K562 (cell line): ENCODE results near the gene ZSWIM4. TPM values are rescaled to one million over a fixed set of nuclear protein-coding genes. Genes with fewer than 3 reads are reported as not detected.

ENCODE experiments used
- BRCA1 ChIP-seq, 2 experiments: fragments of 450-650 bp in 1 of 2; sonication (generic) in 1 of 2; formaldehyde crosslinking in 1 of 2; IDR thresholded peaks; 2 replicates each; pipeline versions ENCODE4 v1.5.0 to v1.6.1; 2017 to 2020; ENCODE audit warnings: mild to moderate bottlenecking in 1 of 2, missing genetic modification reagents in 1 of 2
- CBFA2T2 ChIP-seq: fragments of 450-650 bp; conservative IDR thresholded peaks from 2 replicates; pipeline ENCODE4 v1.6.1; 2017; ENCODE audit warnings: mild to moderate bottlenecking
- ESRRB ChIP-seq: fragments of 250-450 bp; sonication (Bioruptor Pico); IDR thresholded peaks from 2 replicates; pipeline ENCODE4 v1.5.0; 2020; ENCODE audit warnings: mild to moderate bottlenecking, moderate library complexity, borderline replicate concordance
- ETS2 ChIP-seq: IDR thresholded peaks from 2 replicates; pipeline ENCODE4 v1.6.1; 2016; ENCODE audit warnings: borderline replicate concordance, missing genetic modification characterization, mild to moderate bottlenecking, moderate library complexity, missing compliant biosample characterization; ENCODE audit not compliant: poor library complexity, severe bottlenecking
- MECOM ChIP-seq: fragments of 250-450 bp; sonication (Bioruptor Pico); IDR thresholded peaks from 2 replicates; pipeline ENCODE4 v1.8.0; 2022; ENCODE audit warnings: inconsistent platforms
- SMARCC2 ChIP-seq: fragments of 450-650 bp; IDR thresholded peaks from 2 replicates; pipeline ENCODE4 v1.6.1; 2017; ENCODE audit warnings: antibody characterized with exemption, moderate library complexity, mild to moderate bottlenecking, low read depth
- TRIM24 ChIP-seq, 2 experiments: fragments of 450-650 bp; IDR thresholded peaks; 2 replicates each; pipeline ENCODE4 v1.6.1; 2016
- ZBTB7A ChIP-seq: IDR thresholded peaks from 2 replicates; pipeline ENCODE4 v1.6.1; 2011; ENCODE audit warnings: low read depth, mild to moderate bottlenecking, low read length, moderate library complexity, borderline replicate concordance; ENCODE audit not compliant: control insufficient read depth
- ZC3H4 ChIP-seq: sonication (generic); formaldehyde crosslinking; IDR thresholded peaks from 2 replicates; pipeline ENCODE4 v1.9.0; 2021; ENCODE audit warnings: missing genetic modification reagents, borderline replicate concordance
- ZNF445 ChIP-seq: fragments of 250-450 bp; sonication (Bioruptor Pico); IDR thresholded peaks from 2 replicates; pipeline ENCODE4 v1.4.0; 2020; ENCODE audit warnings: low read depth, mild to moderate bottlenecking, moderate library complexity
- ZNF644 ChIP-seq: fragments of 200-800 bp; sonication (Bioruptor generic); IDR thresholded peaks from 2 replicates; pipeline ENCODE4 v1.6.1; 2016; ENCODE audit warnings: low read depth, missing genetic modification characterization, missing compliant biosample characterization
- ZNF696 ChIP-seq: fragments of 250-450 bp; sonication (Bioruptor Pico); conservative IDR thresholded peaks from 2 replicates; pipeline ENCODE4 v1.4.0; 2020; ENCODE audit warnings: mild to moderate bottlenecking, moderate library complexity
- polyA plus RNA-seq, 8 experiments: library from polyadenylated mRNA; depleted of rRNA in 4 of 8; stranded (reverse) in 5 of 8; unstranded in 3 of 8; fragments of >200 nt; fragmentation: Nextera tagmentation in 2 of 8; fragmentation: Illumina TruSeq in 1 of 8; extraction: Ambion mirVana in 2 of 8; extraction: Trizol in 1 of 8; gene quantifications; 2 replicates each; pipeline versions ENCODE4 v1.2.1 to v1.2.3, GENCODE V29; 2011 to 2014; ENCODE audit warnings: inconsistent platforms in 1 of 8, missing spikeins in 1 of 8
- total RNA-seq, 7 experiments: library from RNA; depleted of rRNA in 6 of 7; stranded (reverse); fragments of >200 nt in 6 of 7; fragmentation: Illumina TruSeq in 2 of 7; extraction: Trizol in 2 of 7; gene quantifications; 2 replicates each; pipeline versions ENCODE4 v1.2.1 to v1.2.3, GENCODE V29; 2011 to 2021; ENCODE audit warnings: low replicate concordance in 1 of 7
- TF ChIP-seq, protein P1 (sequence below), 2 experiments: IDR thresholded peaks in 1 of 2; conservative IDR thresholded peaks in 1 of 2; 2 replicates each; pipeline ENCODE4 v1.6.1; 2016; ENCODE audit warnings: low read depth in 2 of 2, mild to moderate bottlenecking in 1 of 2, missing compliant biosample characterization in 1 of 2, missing genetic modification characterization in 1 of 2, moderate library complexity in 1 of 2
- TF ChIP-seq, protein P2 (sequence below): fragments of 250-450 bp; sonication (Bioruptor Pico); IDR thresholded peaks from 2 replicates; pipeline ENCODE4 v1.5.0; 2020; ENCODE audit warnings: mild to moderate bottlenecking, borderline replicate concordance
- TF ChIP-seq, protein P3 (sequence below): sonication (generic); formaldehyde crosslinking; IDR thresholded peaks from 2 replicates; pipeline ENCODE4 v1.8.0; 2022; ENCODE audit warnings: mild to moderate bottlenecking, missing genetic modification reagents
- TF ChIP-seq, protein P4 (sequence below): sonication (generic); formaldehyde crosslinking; IDR thresholded peaks from 2 replicates; pipeline ENCODE4 v1.9.0; 2022; ENCODE audit warnings: mild to moderate bottlenecking, missing genetic modification reagents

Gene ZSWIM4
- total and polyA plus RNA-seq, 9 of the 15 experiments (the other 6 are each of a cell fraction or from before 2014, with no cell fraction given), result 0.25 to 3.7 (median 0.79) TPM; not detected in 2

DNA sequence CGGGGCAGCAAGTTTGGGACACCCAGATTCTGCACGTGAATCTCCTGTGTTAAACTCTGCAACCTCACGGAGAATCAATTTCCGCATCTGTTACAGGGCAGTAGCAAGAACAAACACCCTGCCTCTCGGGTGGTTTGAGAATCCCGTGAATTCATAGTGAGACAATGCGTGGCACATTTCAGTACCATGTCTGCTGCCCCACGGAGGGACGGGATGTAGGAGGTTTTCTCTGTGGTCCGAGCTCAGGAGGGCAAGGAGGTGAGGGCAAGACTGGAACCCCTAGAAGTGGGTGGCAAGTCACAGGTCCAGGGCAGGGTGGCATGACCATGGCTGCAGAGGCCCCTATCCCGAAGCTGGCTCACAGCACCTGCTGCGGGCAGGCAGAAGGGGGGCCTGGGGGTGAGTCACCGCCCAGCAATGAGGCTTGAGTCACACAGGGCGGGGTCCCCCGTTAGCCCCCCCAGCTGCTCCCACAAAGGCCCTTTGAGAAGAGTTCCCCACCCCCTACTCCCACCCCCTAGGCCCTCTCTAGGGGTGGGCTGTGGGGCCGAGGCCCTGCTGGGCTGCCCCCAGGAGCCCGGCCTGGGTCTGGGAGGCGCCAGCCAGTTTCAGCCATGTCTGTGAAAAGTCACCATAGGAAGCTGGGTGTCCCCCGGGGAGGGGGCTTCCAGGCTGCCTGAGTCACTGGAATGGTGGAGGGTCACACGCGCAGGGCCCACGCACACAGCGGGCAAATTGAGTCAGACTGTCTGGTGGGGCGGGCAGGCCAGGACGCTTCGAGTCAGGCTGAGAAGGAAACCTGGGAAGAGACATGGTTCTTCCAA lies 55.9 kb downstream of the ZSWIM4 start (continued):
- TF ChIP-seq BRCA1 (IDR thresholded peaks at IDR 0.05) (no peak), BRCA1 (CRISPR knock-in tag; IDR thresholded peaks at IDR 0.05) (no peak), MECOM (CRISPR knock-in tag) (no peak), ZBTB7A (peak; percentile 99), ESRRB (CRISPR knock-in tag) (no peak), SMARCC2 (peak; percentile 29; the same call in 1 of the 2 replicates), ZC3H4 (CRISPR knock-in tag) (peak; percentile 97; the same call in 1 of the 2 replicates), ZNF445 (no peak), TRIM24 (IDR thresholded peaks at IDR 0.05) (peak in 1 of 2 experiments; percentile 61; a peak in 2 of 4 replicates), ZNF644 (tag) (peak; percentile 69; the same call in 1 of the 2 replicates), ZNF696 (CRISPR knock-in tag) (no peak), ETS2 (no peak), CBFA2T2 (peak; percentile 43)
- TF ChIP-seq, protein P1, sequence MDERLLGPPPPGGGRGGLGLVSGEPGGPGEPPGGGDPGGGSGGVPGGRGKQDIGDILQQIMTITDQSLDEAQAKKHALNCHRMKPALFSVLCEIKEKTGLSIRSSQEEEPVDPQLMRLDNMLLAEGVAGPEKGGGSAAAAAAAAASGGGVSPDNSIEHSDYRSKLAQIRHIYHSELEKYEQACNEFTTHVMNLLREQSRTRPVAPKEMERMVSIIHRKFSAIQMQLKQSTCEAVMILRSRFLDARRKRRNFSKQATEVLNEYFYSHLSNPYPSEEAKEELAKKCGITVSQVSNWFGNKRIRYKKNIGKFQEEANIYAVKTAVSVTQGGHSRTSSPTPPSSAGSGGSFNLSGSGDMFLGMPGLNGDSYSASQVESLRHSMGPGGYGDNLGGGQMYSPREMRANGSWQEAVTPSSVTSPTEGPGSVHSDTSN (CRISPR knock-in tag; IDR thresholded peaks at IDR 0.05; ENCODE audit: low read depth), result no peak
- TF ChIP-seq, protein P1 (tag; conservative IDR thresholded peaks at IDR 0.05; ENCODE audit: low read depth), result no peak
- TF ChIP-seq, protein P2, sequence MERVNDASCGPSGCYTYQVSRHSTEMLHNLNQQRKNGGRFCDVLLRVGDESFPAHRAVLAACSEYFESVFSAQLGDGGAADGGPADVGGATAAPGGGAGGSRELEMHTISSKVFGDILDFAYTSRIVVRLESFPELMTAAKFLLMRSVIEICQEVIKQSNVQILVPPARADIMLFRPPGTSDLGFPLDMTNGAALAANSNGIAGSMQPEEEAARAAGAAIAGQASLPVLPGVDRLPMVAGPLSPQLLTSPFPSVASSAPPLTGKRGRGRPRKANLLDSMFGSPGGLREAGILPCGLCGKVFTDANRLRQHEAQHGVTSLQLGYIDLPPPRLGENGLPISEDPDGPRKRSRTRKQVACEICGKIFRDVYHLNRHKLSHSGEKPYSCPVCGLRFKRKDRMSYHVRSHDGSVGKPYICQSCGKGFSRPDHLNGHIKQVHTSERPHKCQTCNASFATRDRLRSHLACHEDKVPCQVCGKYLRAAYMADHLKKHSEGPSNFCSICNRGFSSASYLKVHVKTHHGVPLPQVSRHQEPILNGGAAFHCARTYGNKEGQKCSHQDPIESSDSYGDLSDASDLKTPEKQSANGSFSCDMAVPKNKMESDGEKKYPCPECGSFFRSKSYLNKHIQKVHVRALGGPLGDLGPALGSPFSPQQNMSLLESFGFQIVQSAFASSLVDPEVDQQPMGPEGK (CRISPR knock-in tag), result no peak
- TF ChIP-seq, protein P3, sequence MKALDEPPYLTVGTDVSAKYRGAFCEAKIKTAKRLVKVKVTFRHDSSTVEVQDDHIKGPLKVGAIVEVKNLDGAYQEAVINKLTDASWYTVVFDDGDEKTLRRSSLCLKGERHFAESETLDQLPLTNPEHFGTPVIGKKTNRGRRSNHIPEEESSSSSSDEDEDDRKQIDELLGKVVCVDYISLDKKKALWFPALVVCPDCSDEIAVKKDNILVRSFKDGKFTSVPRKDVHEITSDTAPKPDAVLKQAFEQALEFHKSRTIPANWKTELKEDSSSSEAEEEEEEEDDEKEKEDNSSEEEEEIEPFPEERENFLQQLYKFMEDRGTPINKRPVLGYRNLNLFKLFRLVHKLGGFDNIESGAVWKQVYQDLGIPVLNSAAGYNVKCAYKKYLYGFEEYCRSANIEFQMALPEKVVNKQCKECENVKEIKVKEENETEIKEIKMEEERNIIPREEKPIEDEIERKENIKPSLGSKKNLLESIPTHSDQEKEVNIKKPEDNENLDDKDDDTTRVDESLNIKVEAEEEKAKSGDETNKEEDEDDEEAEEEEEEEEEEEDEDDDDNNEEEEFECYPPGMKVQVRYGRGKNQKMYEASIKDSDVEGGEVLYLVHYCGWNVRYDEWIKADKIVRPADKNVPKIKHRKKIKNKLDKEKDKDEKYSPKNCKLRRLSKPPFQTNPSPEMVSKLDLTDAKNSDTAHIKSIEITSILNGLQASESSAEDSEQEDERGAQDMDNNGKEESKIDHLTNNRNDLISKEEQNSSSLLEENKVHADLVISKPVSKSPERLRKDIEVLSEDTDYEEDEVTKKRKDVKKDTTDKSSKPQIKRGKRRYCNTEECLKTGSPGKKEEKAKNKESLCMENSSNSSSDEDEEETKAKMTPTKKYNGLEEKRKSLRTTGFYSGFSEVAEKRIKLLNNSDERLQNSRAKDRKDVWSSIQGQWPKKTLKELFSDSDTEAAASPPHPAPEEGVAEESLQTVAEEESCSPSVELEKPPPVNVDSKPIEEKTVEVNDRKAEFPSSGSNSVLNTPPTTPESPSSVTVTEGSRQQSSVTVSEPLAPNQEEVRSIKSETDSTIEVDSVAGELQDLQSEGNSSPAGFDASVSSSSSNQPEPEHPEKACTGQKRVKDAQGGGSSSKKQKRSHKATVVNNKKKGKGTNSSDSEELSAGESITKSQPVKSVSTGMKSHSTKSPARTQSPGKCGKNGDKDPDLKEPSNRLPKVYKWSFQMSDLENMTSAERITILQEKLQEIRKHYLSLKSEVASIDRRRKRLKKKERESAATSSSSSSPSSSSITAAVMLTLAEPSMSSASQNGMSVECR (CRISPR knock-in tag), result peak; percentile 76
- TF ChIP-seq, protein P4, sequence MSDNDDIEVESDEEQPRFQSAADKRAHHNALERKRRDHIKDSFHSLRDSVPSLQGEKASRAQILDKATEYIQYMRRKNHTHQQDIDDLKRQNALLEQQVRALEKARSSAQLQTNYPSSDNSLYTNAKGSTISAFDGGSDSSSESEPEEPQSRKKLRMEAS (CRISPR knock-in tag), result peak; percentile 67
